Measurements from ENCODE around the gene ANKRD34A. TPM values are rescaled to one million over a fixed set of nuclear protein-coding genes. Genes with fewer than 3 reads are reported as not detected.

The ANKRD34A gene
- total RNA-seq, 1 donor from 2014 or later: 1.2 TPM

GRCh38 chr1:146007489-146008133 lies 43.2 kb upstream of the ANKRD34A start:
- Mint-ChIP-seq H3K27me3 (ENCODE audit: low read depth) (no peaks in the 10 kb centered on the region), H3K4me3 (ENCODE audit: unreplicated experiment) (no peak overlapping the region), H3K27ac (ENCODE audit: unreplicated experiment) (no peak overlapping the region), H3K36me3 (ENCODE audit: low read depth) (no peaks in the 10 kb centered on the region), H3K9me3 (ENCODE audit: low read depth) (no peaks in the 10 kb centered on the region), H3K4me1 (ENCODE audit: low read depth) (peaks cover 6% of the 10 kb centered on the region)
- TF ChIP-seq, protein P1, sequence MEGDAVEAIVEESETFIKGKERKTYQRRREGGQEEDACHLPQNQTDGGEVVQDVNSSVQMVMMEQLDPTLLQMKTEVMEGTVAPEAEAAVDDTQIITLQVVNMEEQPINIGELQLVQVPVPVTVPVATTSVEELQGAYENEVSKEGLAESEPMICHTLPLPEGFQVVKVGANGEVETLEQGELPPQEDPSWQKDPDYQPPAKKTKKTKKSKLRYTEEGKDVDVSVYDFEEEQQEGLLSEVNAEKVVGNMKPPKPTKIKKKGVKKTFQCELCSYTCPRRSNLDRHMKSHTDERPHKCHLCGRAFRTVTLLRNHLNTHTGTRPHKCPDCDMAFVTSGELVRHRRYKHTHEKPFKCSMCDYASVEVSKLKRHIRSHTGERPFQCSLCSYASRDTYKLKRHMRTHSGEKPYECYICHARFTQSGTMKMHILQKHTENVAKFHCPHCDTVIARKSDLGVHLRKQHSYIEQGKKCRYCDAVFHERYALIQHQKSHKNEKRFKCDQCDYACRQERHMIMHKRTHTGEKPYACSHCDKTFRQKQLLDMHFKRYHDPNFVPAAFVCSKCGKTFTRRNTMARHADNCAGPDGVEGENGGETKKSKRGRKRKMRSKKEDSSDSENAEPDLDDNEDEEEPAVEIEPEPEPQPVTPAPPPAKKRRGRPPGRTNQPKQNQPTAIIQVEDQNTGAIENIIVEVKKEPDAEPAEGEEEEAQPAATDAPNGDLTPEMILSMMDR (IDR thresholded peaks at IDR 0.05): peak; percentile 57
- DNase-seq (ENCODE audit: low spot score): no peak

DNA sequence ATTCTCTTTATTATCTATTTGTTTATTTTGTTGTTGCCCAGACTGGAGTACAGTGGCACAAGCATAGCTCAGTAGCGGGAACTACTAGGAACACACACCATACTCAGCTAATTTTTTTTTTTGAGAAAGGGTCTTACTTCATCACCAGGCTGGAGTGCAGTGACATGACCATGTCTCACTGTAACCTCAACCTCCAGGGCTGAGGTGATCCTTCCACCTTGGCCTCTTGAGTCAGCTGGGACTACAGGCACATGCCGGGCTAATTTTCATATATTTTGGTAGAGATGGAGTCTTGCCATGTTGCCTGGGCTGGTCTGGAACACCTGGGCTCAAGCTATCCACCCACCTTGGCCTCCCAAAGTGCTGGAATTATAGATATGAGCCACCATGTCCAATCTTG lies 37.3 kb upstream of the ANKRD34A start:
- peaks cover 16% of the 10 kb centered on the region for H3K4me1 Mint-ChIP-seq (ENCODE audit: low read depth)
- H3K27me3 Mint-ChIP-seq (ENCODE audit: low read depth): no peaks in the 10 kb centered on the region
- DNase-seq (ENCODE audit: low spot score): no peak
- H3K9me3 Mint-ChIP-seq (ENCODE audit: low read depth): no peaks in the 10 kb centered on the region
- no peak overlapping the region for H3K4me3 Mint-ChIP-seq (ENCODE audit: unreplicated experiment)
- H3K36me3 Mint-ChIP-seq (ENCODE audit: low read depth): no peaks in the 10 kb centered on the region
- no peak overlapping the region for H3K27ac Mint-ChIP-seq (ENCODE audit: unreplicated experiment)
- TF ChIP-seq, protein P1 (IDR thresholded peaks at IDR 0.05): no peak

- peaks cover 2% of the 10 kb centered on the region for H3K36me3 Mint-ChIP-seq (ENCODE audit: low read depth)
- H3K27ac Mint-ChIP-seq (ENCODE audit: unreplicated experiment): peak overlapping the region; percentile 22
- TF ChIP-seq, protein P1 (IDR thresholded peaks at IDR 0.05): no peak
- no peak for DNase-seq (ENCODE audit: low spot score)
- H3K9me3 Mint-ChIP-seq (ENCODE audit: low read depth): no peaks in the 10 kb centered on the region
- H3K27me3 Mint-ChIP-seq (ENCODE audit: low read depth): no peaks in the 10 kb centered on the region
- peaks cover 38% of the 10 kb centered on the region for H3K4me1 Mint-ChIP-seq (ENCODE audit: low read depth)
- no peak overlapping the region for H3K4me3 Mint-ChIP-seq (ENCODE audit: unreplicated experiment)
Observed at GRCh38 chr1:145999321-146000024, 35.1 kb upstream of the ANKRD34A start.

DNA sequence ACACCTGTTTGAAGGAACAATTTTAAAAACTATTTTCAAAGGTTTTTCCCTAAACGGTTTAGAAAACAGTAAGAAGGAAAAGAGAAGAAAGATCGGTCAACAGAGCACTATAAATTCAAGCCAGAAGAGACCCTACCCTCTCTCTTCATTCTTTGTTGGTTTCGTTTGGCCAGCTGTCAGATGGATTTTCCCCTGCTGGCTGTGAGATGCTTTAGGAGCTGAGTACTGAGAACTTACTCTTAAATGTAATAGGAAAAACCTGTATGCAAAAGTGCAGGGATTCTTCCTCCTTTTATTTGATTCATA lies 33.3 kb upstream of the ANKRD34A start:
- DNase-seq (ENCODE audit: low spot score): no peak
- H3K4me3 Mint-ChIP-seq (ENCODE audit: unreplicated experiment): peak overlapping the region; percentile 80
- TF ChIP-seq, protein P1 (IDR thresholded peaks at IDR 0.05): no peak
- H3K27ac Mint-ChIP-seq (ENCODE audit: unreplicated experiment): peak overlapping the region; percentile 98
- H3K9me3 Mint-ChIP-seq (ENCODE audit: low read depth): no peaks in the 10 kb centered on the region
- no peaks in the 10 kb centered on the region for H3K27me3 Mint-ChIP-seq (ENCODE audit: low read depth)
- peaks cover 14% of the 10 kb centered on the region for H3K36me3 Mint-ChIP-seq (ENCODE audit: low read depth)
- peaks cover 47% of the 10 kb centered on the region for H3K4me1 Mint-ChIP-seq (ENCODE audit: low read depth)

GRCh38 chr1:145997016-145997717 lies 32.8 kb upstream of the ANKRD34A start:
- Mint-ChIP-seq H3K4me1 (ENCODE audit: low read depth) (peaks cover 48% of the 10 kb centered on the region), H3K9me3 (ENCODE audit: low read depth) (no peaks in the 10 kb centered on the region), H3K27ac (ENCODE audit: unreplicated experiment) (peak overlapping the region; percentile 98), H3K36me3 (ENCODE audit: low read depth) (peaks cover 14% of the 10 kb centered on the region), H3K27me3 (ENCODE audit: low read depth) (no peaks in the 10 kb centered on the region), H3K4me3 (ENCODE audit: unreplicated experiment) (peak overlapping the region; percentile 80)
- TF ChIP-seq, protein P1 (IDR thresholded peaks at IDR 0.05): no peak
- DNase-seq (ENCODE audit: low spot score): no peak
